ENCODE results near the gene EGFL8.

DNA sequence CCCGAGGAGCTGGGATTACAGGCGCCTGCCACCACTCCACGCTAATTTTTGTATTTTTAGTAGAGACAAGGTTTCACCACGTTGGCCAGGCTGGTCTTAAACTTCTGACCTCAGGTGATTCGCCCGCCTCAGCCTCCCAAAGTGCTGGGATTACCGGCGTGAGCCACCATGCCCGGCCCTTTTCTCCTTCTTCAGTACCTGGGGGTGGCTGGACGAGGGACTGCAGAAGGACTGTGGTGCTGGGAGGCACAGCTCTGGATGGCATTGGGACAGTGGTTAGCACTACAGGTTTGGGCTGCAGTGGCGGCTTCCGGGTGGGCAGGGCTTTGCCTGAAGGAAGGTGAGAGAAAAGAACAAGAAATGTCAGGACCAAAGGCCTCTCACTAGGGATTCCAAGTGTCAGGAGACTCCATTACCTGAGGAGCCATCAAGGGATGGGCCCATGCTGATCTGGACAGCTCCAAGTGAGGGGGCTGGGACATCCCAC lies 43.8 kb upstream of the EGFL8 start:
- TF ChIP-seq, protein P1, sequence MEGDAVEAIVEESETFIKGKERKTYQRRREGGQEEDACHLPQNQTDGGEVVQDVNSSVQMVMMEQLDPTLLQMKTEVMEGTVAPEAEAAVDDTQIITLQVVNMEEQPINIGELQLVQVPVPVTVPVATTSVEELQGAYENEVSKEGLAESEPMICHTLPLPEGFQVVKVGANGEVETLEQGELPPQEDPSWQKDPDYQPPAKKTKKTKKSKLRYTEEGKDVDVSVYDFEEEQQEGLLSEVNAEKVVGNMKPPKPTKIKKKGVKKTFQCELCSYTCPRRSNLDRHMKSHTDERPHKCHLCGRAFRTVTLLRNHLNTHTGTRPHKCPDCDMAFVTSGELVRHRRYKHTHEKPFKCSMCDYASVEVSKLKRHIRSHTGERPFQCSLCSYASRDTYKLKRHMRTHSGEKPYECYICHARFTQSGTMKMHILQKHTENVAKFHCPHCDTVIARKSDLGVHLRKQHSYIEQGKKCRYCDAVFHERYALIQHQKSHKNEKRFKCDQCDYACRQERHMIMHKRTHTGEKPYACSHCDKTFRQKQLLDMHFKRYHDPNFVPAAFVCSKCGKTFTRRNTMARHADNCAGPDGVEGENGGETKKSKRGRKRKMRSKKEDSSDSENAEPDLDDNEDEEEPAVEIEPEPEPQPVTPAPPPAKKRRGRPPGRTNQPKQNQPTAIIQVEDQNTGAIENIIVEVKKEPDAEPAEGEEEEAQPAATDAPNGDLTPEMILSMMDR (IDR thresholded peaks at IDR 0.05): no peak
- TF ChIP-seq POLR2A (IDR thresholded peaks at IDR 0.05): no peak

Measured in suprapubic skin (tissue), 3 donors.